Lower leg skin (tissue), 4 donors: ENCODE measurements around the gene NXPE4. TPM values are rescaled to one million over a fixed set of nuclear protein-coding genes. Genes with fewer than 3 reads are reported as not detected.

Source experiments
- DNase-seq, 2 donors: peaks; one replicate each; pipeline ENCODE4 v3.0.0-alpha.2; 2019; ENCODE audit warnings: low spot score in 2 of 2
- H3K4me3 ChIP-seq: fragments of 200-600 bp; sonication (generic); 2 replicates; pipeline ENCODE4 v1.5.1; 2017; ENCODE audit warnings: mild to moderate bottlenecking, low read depth; ENCODE audit not compliant: poor library complexity, severe bottlenecking
- POLR2A ChIP-seq, 2 donors: fragments of 450-650 bp; IDR thresholded peaks; one replicate each; pipeline ENCODE4 v1.6.1; 2016 to 2017; ENCODE audit warnings: antibody characterized with exemption in 2 of 2, mild to moderate bottlenecking in 1 of 2, moderate library complexity in 1 of 2
- WGBS, 2 donors: methylation state at CpG; one replicate each; pipeline ENCODE4 v1.1.5; 2018; 5-methylcytosine and 5-hydroxymethylcytosine counted together
- intact Hi-C: fragments of 100-400 bp; cut with DNase I; formaldehyde crosslinking; loops from one replicate; pipeline ENCODE4 v1.15.0; 2023; ENCODE audit warnings: low total_unique reads
- total RNA-seq, 4 donors: library from RNA; depleted of rRNA; stranded (reverse); fragments of >200 nt; gene quantifications; one replicate each; pipeline ENCODE4 v1.1.0, GENCODE V29; 2016
- TF ChIP-seq, protein P1 (sequence below), 3 donors: fragments of 450-650 bp; IDR thresholded peaks; one replicate each; pipeline ENCODE4 v1.5.1; 2016; ENCODE audit warnings: antibody characterized with exemption in 3 of 3, mild to moderate bottlenecking in 3 of 3, moderate library complexity in 2 of 3

Gene NXPE4
- total RNA-seq, 4 donors from 2014 or later, result not detected

DNA sequence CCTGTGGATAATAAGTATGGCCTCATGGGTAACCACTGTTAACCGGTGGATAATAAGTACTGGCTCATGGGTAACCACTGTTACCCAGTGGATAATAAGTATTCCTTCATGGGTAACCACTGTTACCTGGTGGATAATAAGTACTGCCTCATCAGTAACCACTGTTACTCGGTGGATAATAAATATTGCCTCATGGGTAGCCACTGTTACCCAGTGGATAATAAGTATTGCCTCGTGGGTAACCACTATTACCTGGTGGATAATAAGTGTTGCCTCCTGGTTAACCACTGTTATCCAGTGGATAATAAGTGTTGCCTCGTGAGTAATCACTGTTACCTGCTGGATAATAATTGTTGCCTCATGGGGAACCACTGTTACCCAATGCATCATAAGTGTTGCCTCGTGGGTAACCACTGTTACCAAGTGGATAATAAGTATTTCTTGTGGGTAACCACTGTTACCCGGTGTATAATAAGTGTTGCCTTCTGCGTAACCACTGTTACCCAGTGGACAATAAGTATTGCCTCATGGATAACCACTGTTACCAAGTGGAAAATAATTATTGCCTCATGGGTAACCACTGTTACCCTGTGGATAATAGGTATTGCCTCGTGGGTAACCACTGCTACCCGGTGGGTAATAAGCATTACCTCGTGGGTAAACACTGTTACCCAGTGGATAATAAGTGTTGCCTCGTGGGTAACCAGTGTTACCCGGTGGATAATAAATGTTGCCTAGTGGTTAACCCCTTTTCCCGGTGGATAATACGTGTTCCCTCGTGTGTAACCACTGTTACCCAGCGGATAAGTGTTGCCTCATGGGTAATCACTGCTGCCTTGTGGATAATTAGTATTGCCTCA, 26.6 kb upstream of the NXPE4 start:
- intact Hi-C loops, result no loop called here
- WGBS, 2 donors, result 86 to 87% methylated on average over 16 of the region's 16 CpGs
- no peak overlapping the region for H3K4me3 ChIP-seq
- no peak for TF ChIP-seq POLR2A (IDR thresholded peaks at IDR 0.05)
- TF ChIP-seq, protein P1, sequence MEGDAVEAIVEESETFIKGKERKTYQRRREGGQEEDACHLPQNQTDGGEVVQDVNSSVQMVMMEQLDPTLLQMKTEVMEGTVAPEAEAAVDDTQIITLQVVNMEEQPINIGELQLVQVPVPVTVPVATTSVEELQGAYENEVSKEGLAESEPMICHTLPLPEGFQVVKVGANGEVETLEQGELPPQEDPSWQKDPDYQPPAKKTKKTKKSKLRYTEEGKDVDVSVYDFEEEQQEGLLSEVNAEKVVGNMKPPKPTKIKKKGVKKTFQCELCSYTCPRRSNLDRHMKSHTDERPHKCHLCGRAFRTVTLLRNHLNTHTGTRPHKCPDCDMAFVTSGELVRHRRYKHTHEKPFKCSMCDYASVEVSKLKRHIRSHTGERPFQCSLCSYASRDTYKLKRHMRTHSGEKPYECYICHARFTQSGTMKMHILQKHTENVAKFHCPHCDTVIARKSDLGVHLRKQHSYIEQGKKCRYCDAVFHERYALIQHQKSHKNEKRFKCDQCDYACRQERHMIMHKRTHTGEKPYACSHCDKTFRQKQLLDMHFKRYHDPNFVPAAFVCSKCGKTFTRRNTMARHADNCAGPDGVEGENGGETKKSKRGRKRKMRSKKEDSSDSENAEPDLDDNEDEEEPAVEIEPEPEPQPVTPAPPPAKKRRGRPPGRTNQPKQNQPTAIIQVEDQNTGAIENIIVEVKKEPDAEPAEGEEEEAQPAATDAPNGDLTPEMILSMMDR (IDR thresholded peaks at IDR 0.05), result no peak
- DNase-seq, result no peak

DNA sequence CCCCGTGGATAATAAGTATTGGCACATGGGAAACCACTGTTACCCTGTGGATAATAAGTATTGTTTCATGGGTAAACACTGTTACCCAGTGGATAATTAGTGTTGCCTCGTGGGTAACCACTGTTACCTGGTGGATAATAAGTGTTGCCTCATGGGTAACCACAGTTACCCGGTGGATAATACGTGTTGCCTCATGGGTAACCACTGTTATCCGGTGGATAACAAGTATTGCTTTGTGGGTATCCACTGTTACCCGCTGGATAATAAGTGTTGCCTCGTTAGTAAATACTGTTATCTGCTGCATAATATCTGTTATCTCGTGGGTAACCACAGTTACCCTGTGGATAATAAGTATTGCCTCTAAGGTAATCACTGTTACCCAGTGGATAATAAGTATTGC, 25.5 kb upstream of the NXPE4 start:
- TF ChIP-seq, protein P1 (IDR thresholded peaks at IDR 0.05), result no peak
- TF ChIP-seq POLR2A (IDR thresholded peaks at IDR 0.05), result no peak
- no peak overlapping the region for H3K4me3 ChIP-seq
- no peak for DNase-seq
- intact Hi-C loops, result no loop called here
- WGBS, 2 donors, result 87 to 89% methylated on average over 8 of the region's 8 CpGs

DNA sequence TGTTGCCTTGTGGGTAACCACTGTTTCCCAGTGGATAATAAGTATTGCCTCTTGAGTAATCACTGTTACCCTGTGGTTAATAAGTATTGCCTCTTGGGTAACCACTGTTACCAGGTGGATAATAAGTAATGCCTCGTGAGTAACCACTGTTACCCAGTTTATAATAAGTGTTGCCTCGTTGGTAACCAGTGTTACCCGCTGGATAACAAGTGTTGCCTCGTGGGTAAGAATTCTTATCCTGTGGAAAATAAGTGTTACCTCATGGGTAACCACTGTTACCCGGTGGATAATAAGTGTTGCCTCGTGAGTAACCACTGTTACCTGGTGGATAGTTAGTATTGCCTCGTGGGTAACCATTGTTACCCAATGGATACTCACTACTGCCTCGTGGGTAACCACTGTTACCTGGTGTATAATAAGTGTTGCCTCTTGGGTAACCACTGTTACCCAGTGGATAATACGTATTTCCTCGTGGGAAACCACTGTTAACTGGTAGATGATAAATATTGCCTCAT, 24.1 kb upstream of the NXPE4 start:
- no peak overlapping the region for H3K4me3 ChIP-seq
- DNase-seq, result no peak
- intact Hi-C loops, result no loop called here
- 80 to 89% methylated on average over 10 of the region's 10 CpGs for WGBS, 2 donors
- no peak for TF ChIP-seq POLR2A (IDR thresholded peaks at IDR 0.05)
- TF ChIP-seq, protein P1 (IDR thresholded peaks at IDR 0.05), result no peak

DNA sequence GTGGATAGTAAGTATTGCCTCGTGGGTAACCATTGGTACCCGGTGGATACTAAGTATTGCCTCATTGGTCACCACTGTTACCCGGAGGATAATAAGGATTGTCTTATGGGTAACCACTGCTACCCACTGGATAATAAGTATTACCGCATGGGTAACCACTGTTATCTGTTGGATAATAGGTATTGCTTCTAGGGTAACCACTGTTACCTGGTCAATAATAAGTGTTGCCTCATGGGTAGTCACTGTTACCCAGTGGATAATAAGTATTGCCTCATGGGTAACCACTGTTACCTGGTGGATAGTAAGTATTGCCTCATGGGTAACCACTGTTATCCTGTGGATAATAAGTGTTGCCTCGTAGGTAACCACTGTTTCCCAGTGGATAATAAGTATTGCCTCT, 22.6 kb upstream of the NXPE4 start:
- intact Hi-C loops, result no loop called here
- no peak for DNase-seq
- no peak for TF ChIP-seq POLR2A (IDR thresholded peaks at IDR 0.05)
- TF ChIP-seq, protein P1 (IDR thresholded peaks at IDR 0.05), result no peak

DNA sequence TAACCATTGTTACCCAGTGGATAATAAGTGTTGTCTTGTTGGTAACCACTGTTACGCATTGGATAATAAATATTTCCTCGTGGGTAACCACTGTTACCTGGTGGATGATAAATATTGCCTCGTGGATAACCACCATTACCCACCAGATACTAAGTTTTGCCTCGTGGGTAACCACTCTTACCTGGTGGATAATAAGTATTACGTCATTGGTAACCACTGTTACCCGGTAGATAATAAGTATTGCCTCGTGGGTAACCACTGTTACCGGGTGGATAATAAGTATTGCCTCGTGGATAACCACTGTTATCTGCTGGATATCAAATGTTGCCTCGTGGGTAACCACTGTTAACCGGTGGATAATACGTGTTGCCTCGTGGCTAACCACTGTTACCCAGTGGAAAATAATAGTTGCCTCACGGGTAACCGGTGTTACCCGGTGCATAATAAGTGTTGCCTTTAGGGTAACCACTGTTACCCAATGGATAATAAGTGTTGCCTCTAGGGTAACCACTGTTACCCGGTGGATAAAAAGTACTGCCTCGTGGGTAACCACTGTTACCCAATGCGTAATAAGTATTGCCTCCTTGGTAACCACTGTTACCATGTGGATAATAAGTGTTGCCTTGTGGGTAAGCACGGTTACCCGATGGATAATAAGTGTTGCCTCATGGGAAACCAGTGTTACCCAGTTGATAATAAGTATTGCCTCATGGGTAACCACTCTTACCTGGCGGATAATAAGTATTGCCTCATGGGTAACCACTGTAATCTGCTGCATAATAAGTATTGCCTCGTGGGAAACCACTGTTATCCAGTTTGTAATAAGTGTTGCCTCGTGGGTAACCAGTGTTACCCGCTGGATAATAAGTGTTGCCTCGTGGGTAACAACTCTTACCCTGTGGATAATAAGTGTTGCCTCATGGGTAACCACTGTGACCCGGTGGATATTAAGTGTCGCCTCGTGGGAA, 21.9 kb upstream of the NXPE4 start:
- DNase-seq, result no peak
- WGBS, 2 donors, result 92 to 93% methylated on average over 29 of the region's 29 CpGs
- no peak overlapping the region for H3K4me3 ChIP-seq
- intact Hi-C loops, result no loop called here
- TF ChIP-seq, protein P1 (IDR thresholded peaks at IDR 0.05), result no peak
- no peak for TF ChIP-seq POLR2A (IDR thresholded peaks at IDR 0.05)

More for the DNA sequence above, 22.6 kb upstream of the NXPE4 start:
- 93 to 95% methylated on average over 5 of the region's 5 CpGs for WGBS, 2 donors
- H3K4me3 ChIP-seq, result no peak overlapping the region
